GM13976 (cell line): Measurements from ENCODE around the gene WBP2NL.

Experiments used
- DNase-seq: peaks from one replicate; pipeline ENCODE4 v3.0.0; 2012; ENCODE audit warnings: low spot score
- CTCF ChIP-seq: IDR thresholded peaks from 2 replicates; pipeline ENCODE4 v1.5.1; 2012; ENCODE audit warnings: borderline replicate concordance, mild to moderate bottlenecking; ENCODE audit not compliant: insufficient read depth; ENCODE audit errors: extremely low read depth, missing control alignments, control extremely low read depth
- in situ Hi-C: fragments of 300-500 bp; cut with MboI; formaldehyde crosslinking; loops from one replicate; pipeline ENCODE4 v1.12.0; 2022; ENCODE audit warnings: low sequenced_read_pairs, mixed read lengths, inconsistent platforms; ENCODE audit not compliant: unreplicated experiment

Gene WBP2NL

DNA sequence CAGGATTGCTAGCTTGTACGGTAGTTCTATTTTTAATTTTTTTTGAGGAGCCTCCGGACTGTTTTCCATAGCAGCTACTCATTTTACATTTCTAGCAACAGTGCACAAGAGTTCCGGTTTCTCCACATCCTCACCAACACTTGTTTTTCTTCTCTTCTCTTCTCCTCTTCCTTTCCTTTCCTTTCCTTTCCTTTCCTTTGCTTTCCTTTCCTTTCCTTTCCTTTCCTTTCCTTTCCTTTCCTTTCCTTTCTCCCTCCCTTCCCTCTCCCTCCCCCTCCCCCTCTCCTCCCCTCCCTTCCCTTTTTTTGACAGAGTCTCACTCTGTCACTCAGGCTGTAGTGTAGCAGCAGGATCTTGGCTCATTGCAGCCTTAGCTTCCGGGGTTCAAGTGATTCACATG is 9.3 kb downstream of the WBP2NL start:
- in situ Hi-C loops = loop anchor here (10.0 kb wide), 1 partner anchor 57 kb away; no protein-coding TSS in a partner anchor
- DNase-seq = no peak
- TF ChIP-seq CTCF = no peak

DNA sequence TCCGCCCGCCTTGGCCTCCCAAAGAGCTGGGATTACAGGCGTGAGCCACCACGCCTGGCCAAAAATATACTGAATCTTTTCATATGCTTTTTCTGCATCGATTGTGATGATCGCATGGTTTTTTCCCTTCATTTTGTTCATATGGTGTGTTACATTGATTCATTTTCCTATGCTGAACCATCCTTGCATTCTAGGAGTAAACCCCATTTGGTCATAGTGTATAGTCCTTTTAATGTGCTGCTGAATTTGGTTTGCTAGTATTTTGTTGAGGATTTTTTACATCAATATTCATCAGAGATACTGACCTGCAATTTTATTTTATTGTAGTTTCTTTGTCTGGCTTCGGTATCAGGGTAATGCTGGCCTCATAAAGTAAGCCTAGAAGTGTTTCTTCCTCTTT is 12.2 kb downstream of the WBP2NL start:
- no peak for TF ChIP-seq CTCF
- no peak for DNase-seq
- in situ Hi-C loops = no loop called here

GRCh38 chr22:42013385-42013784 is 14.8 kb downstream of the WBP2NL start:
- TF ChIP-seq CTCF = no peak
- DNase-seq = no peak
- in situ Hi-C loops = no loop called here

DNA sequence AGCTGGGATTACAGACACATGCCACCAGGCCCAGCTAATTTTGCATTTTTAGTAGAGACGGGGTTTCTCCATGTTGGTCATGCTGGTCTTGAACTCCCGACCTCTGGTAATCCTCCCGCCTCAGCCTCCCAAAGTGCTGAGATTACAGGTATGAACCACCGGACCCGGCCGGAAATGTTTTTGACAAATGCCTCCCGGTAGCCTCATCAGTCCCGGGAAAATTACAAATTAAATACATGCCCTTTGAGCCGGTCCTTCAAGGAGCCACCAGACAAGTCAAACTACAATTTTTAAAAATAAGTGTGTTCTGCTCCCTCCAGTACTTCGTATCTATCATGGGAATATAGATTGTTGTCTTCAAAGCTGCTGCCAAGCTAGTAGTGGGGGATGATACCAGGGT is 17.5 kb downstream of the WBP2NL start:
- in situ Hi-C loops = no loop called here
- no peak for DNase-seq
- TF ChIP-seq CTCF = no peak

GRCh38 chr22:42018224-42018623 is 19.6 kb downstream of the WBP2NL start:
- no peak for DNase-seq
- in situ Hi-C loops = no loop called here
- TF ChIP-seq CTCF = no peak

DNA sequence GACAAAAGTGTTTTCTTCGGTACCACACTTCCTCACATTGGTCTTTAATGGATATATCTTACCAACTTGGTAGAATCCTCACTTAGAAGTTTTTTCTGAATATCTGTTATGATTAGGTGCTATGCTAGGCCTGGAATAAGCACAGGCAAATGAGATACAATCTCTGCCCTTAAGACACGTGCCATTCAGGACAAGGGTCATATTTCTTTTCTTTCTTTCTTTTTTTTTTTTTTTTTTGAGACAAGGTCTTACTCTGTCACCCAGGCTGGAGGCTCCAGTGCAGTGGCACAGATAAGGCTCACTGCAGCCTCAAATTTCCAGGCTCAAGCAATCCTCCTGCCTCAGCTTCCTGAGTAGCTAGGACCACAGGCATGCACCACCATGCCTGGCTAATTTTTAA is 23.0 kb downstream of the WBP2NL start:
- DNase-seq = no peak
- in situ Hi-C loops = no loop called here
- TF ChIP-seq CTCF = no peak
